Measurements from ENCODE around the gene IPO11. TPM values are rescaled to one million over a fixed set of nuclear protein-coding genes. Genes with fewer than 3 reads are reported as not detected.
"Not testable (repeated sequence)": the region's sequence is repeated elsewhere in the genome, so short reads cannot be mapped to it uniquely, and the experiment has no call there.

The IPO11 gene
- total RNA-seq, 4 donors from 2014 or later: 15.5 to 36.0 (median 20.1) TPM

- Histone ChIP-seq H3K36me3 (peaks cover 0 to 16% of the 10 kb centered on the region in 2 donors), H3K4me1 (no peaks in the 10 kb centered on the region), H3K4me3 (no peak overlapping the region), H3K27me3 (no peaks in the 10 kb centered on the region), H3K27ac (no peak overlapping the region), H3K9me3 (no peaks in the 10 kb centered on the region)
- in situ Hi-C loops (cut with MboI; ENCODE audit: low sequenced_read_pairs in 4 of 4): no loop called here
- DNase-seq (no peak), ATAC-seq (no peak)
- TF ChIP-seq POLR2A (IDR thresholded peaks at IDR 0.05): no peak
- TF ChIP-seq, protein P1, sequence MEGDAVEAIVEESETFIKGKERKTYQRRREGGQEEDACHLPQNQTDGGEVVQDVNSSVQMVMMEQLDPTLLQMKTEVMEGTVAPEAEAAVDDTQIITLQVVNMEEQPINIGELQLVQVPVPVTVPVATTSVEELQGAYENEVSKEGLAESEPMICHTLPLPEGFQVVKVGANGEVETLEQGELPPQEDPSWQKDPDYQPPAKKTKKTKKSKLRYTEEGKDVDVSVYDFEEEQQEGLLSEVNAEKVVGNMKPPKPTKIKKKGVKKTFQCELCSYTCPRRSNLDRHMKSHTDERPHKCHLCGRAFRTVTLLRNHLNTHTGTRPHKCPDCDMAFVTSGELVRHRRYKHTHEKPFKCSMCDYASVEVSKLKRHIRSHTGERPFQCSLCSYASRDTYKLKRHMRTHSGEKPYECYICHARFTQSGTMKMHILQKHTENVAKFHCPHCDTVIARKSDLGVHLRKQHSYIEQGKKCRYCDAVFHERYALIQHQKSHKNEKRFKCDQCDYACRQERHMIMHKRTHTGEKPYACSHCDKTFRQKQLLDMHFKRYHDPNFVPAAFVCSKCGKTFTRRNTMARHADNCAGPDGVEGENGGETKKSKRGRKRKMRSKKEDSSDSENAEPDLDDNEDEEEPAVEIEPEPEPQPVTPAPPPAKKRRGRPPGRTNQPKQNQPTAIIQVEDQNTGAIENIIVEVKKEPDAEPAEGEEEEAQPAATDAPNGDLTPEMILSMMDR (IDR thresholded peaks at IDR 0.05 in 4 of 5, conservative IDR thresholded peaks at IDR 0.05 in 1 of 5): no peak
- intact Hi-C loops (cut with DNase I; ENCODE audit: low total_unique reads): no loop called here
Observed at GRCh38 chr5:62509806-62510205, 97.2 kb downstream of the IPO11 start.

- H3K4me1 ChIP-seq; H3K9me3 ChIP-seq; intact Hi-C loops (cut with DNase I; ENCODE audit: low total_unique reads); in situ Hi-C loops (cut with MboI; ENCODE audit: low sequenced_read_pairs in 4 of 4); ATAC-seq; H3K27me3 ChIP-seq; H3K4me3 ChIP-seq; DNase-seq; H3K27ac ChIP-seq: not testable (repeated sequence)
- peaks cover 0 to 11% of the 10 kb centered on the region in 2 donors for H3K36me3 ChIP-seq
Observed at GRCh38 chr5:62513085-62513484, 100.5 kb downstream of the IPO11 start.

DNA sequence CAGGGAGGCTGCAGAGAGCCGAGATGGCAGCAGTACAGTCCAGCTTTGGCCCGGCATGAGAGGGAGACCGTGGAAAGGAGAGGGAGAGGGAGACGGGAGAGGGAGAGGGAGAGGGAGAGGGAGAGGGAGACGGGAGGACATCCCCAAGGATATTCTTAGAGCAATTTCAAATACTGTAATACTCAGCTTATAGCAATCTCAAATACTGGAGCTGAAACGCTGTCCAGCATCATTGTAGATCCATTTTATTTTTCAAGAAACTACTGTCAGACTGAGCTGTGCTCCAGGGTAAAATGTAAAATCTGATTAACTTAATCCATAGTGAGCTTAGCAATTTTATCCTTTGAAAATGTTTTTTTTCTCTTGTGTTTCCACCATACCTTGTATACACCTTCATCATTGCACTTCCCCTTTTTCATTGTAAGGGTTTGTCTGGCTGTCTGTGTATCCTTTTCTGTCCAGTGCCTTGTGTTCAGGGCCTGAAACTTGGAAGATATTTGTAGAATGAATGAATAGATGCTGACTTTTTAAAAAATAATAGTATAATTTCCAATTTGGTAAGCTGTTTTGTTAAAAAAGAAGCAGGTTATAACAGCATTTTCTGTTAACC is 102.1 kb downstream of the IPO11 start:
- DNase-seq (no peak), ATAC-seq (no peak)
- H3K27ac ChIP-seq: no peak overlapping the region
- no peaks in the 10 kb centered on the region for H3K9me3 ChIP-seq
- TF ChIP-seq POLR2A (IDR thresholded peaks at IDR 0.05): no peak
- TF ChIP-seq, protein P1 (IDR thresholded peaks at IDR 0.05 in 4 of 5, conservative IDR thresholded peaks at IDR 0.05 in 1 of 5): no peak
- in situ Hi-C loops (cut with MboI; ENCODE audit: low sequenced_read_pairs in 4 of 4) (no loop called here), intact Hi-C loops (cut with DNase I; ENCODE audit: low total_unique reads) (no loop called here)
- H3K4me1 ChIP-seq: no peaks in the 10 kb centered on the region
- no peaks in the 10 kb centered on the region for H3K27me3 ChIP-seq
- H3K36me3 ChIP-seq: peaks cover 0 to 11% of the 10 kb centered on the region in 2 donors
- H3K4me3 ChIP-seq: no peak overlapping the region

DNA sequence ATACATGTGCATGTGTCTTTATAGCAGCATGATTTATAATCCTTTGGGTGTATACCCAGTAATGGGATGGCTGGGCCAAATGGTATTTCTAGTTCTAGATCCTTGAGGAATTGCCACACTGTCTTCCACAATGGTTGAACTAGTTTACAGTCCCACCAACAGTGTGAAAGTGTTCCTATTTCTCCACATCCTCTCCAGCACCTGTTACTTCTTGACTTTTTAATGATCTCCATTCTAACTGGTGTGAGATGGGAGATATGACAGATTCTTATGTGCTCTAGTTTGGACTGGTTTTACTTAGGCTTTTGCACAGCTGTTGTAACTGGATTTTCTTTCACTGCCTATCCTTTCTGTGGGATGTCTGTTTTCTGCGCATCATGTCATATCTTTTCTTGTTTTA is 108.2 kb downstream of the IPO11 start:
- H3K27me3 ChIP-seq; H3K4me3 ChIP-seq; DNase-seq; H3K4me1 ChIP-seq; in situ Hi-C loops (cut with MboI; ENCODE audit: low sequenced_read_pairs in 4 of 4); ATAC-seq; H3K27ac ChIP-seq; intact Hi-C loops (cut with DNase I; ENCODE audit: low total_unique reads); H3K9me3 ChIP-seq: not testable (repeated sequence)
- H3K36me3 ChIP-seq: peaks cover 0 to 11% of the 10 kb centered on the region in 2 donors

GRCh38 chr5:62521319-62521718 is 108.8 kb downstream of the IPO11 start:
- intact Hi-C loops (cut with DNase I; ENCODE audit: low total_unique reads): no loop called here
- Histone ChIP-seq H3K4me3 (no peak overlapping the region), H3K27me3 (no peaks in the 10 kb centered on the region), H3K4me1 (no peaks in the 10 kb centered on the region), H3K36me3 (peaks cover 0 to 6% of the 10 kb centered on the region in 2 donors), H3K27ac (no peak overlapping the region), H3K9me3 (no peaks in the 10 kb centered on the region)
- DNase-seq: no peak
- in situ Hi-C loops (cut with MboI; ENCODE audit: low sequenced_read_pairs in 4 of 4): no loop called here
- TF ChIP-seq POLR2A (IDR thresholded peaks at IDR 0.05): no peak
- TF ChIP-seq, protein P1 (IDR thresholded peaks at IDR 0.05 in 4 of 5, conservative IDR thresholded peaks at IDR 0.05 in 1 of 5): no peak
- ATAC-seq: no peak

GRCh38 chr5:62522811-62523210 is 110.2 kb downstream of the IPO11 start:
- peaks cover 0 to 5% of the 10 kb centered on the region in 2 donors for H3K36me3 ChIP-seq
- no peaks in the 10 kb centered on the region for H3K27me3 ChIP-seq
- no peak overlapping the region for H3K4me3 ChIP-seq
- H3K9me3 ChIP-seq: no peaks in the 10 kb centered on the region
- no peak for ATAC-seq
- H3K4me1 ChIP-seq: no peaks in the 10 kb centered on the region
- no peak overlapping the region for H3K27ac ChIP-seq
- in situ Hi-C loops (cut with MboI; ENCODE audit: low sequenced_read_pairs in 4 of 4) (no loop called here), intact Hi-C loops (cut with DNase I; ENCODE audit: low total_unique reads) (no loop called here)
- no peak for DNase-seq
- no peak for TF ChIP-seq POLR2A (IDR thresholded peaks at IDR 0.05)
- TF ChIP-seq, protein P1 (IDR thresholded peaks at IDR 0.05 in 4 of 5, conservative IDR thresholded peaks at IDR 0.05 in 1 of 5): no peak
